Measurements from ENCODE around the gene COL13A1. TPM values are rescaled to one million over a fixed set of nuclear protein-coding genes. Genes with fewer than 3 reads are reported as not detected.

COL13A1 gene
- total RNA-seq, 1 donor from 2014 or later: 13.0 TPM

- H3K9ac ChIP-seq (ENCODE audit: low read depth in 1 of 3, low read length in 3 of 3): no peak overlapping the region
- H3K36me3 ChIP-seq (ENCODE audit: control insufficient read depth in 3 of 3, insufficient read depth in 3 of 3, low read length in 3 of 3): peaks cover 0 to 9% (median 2%) of the 10 kb centered on the region in 3 donors
- no peak overlapping the region for H3K4me3 ChIP-seq (ENCODE audit: low read length in 3 of 3)
- H3K27ac ChIP-seq (ENCODE audit: low read depth, low read length): no peak overlapping the region
- no peaks in the 10 kb centered on the region for H3K9me3 ChIP-seq (ENCODE audit: control insufficient read depth in 3 of 3, low read length in 3 of 3)
- H3K27me3 ChIP-seq (ENCODE audit: control insufficient read depth in 3 of 3, insufficient read depth in 3 of 3, low read length in 3 of 3): peaks cover 0 to 5% (median 0%) of the 10 kb centered on the region in 3 donors
- H3K4me1 ChIP-seq (ENCODE audit: control insufficient read depth in 3 of 3, insufficient read depth in 3 of 3, low read length in 3 of 3): peaks cover 0 to 4% (median 3%) of the 10 kb centered on the region in 3 donors
Measured at GRCh38 chr10:69885379-69886013, 83.8 kb downstream of the COL13A1 start.

DNA sequence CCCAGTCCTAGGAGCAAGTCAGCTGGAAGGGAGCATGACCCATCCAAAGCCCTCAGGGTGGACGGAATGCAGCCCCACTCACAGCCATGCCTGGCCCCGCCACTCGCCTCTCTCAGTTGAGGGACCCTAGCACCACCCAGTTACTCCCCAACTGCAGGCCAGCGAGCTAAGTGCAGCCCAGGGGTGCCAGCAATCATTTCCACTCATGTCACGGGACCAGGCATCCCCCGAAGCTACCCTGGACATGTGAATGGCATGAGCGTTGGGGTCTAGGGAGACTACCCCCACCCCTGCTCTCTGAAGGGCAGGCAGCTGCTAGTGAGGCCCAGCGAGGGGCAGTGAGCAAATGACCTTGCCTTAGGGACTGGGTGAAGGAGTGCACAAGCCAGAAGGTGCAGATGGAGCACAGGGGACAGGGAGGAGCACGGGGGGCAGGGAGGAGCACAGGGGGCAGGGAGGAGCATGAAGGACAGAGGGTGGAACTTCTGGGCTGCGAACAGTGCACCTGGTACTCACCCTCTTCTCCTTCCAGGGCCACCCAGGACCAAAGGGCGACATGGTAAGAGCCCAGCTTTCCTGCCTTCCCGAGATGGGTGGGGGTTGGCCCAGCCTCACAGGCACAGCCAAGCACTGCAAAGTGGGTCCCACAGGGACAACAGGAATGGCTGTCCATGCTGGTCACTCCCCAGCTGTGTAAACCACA lies 87.3 kb downstream of the COL13A1 start:
- Histone ChIP-seq H3K27ac (ENCODE audit: low read depth, low read length) (no peak overlapping the region), H3K9me3 (ENCODE audit: control insufficient read depth in 3 of 3, low read length in 3 of 3) (no peaks in the 10 kb centered on the region), H3K9ac (ENCODE audit: low read depth in 1 of 3, low read length in 3 of 3) (no peak overlapping the region), H3K36me3 (ENCODE audit: control insufficient read depth in 3 of 3, insufficient read depth in 3 of 3, low read length in 3 of 3) (peaks cover 0 to 9% (median 2%) of the 10 kb centered on the region in 3 donors), H3K4me1 (ENCODE audit: control insufficient read depth in 3 of 3, insufficient read depth in 3 of 3, low read length in 3 of 3) (no peaks in the 10 kb centered on the region), H3K27me3 (ENCODE audit: control insufficient read depth in 3 of 3, insufficient read depth in 3 of 3, low read length in 3 of 3) (no peaks in the 10 kb centered on the region), H3K4me3 (ENCODE audit: low read length in 3 of 3) (no peak overlapping the region)

- H3K36me3 ChIP-seq (ENCODE audit: control insufficient read depth in 3 of 3, insufficient read depth in 3 of 3, low read length in 3 of 3): peaks cover 2 to 9% (median 2%) of the 10 kb centered on the region in 3 donors
- H3K4me3 ChIP-seq (ENCODE audit: low read length in 3 of 3): no peak overlapping the region
- H3K27me3 ChIP-seq (ENCODE audit: control insufficient read depth in 3 of 3, insufficient read depth in 3 of 3, low read length in 3 of 3): no peaks in the 10 kb centered on the region
- no peaks in the 10 kb centered on the region for H3K9me3 ChIP-seq (ENCODE audit: control insufficient read depth in 3 of 3, low read length in 3 of 3)
- no peak overlapping the region for H3K27ac ChIP-seq (ENCODE audit: low read depth, low read length)
- H3K9ac ChIP-seq (ENCODE audit: low read depth in 1 of 3, low read length in 3 of 3): no peak overlapping the region
- no peaks in the 10 kb centered on the region for H3K4me1 ChIP-seq (ENCODE audit: control insufficient read depth in 3 of 3, insufficient read depth in 3 of 3, low read length in 3 of 3)
Measured at GRCh38 chr10:69890065-69890847, 88.5 kb downstream of the COL13A1 start.

DNA sequence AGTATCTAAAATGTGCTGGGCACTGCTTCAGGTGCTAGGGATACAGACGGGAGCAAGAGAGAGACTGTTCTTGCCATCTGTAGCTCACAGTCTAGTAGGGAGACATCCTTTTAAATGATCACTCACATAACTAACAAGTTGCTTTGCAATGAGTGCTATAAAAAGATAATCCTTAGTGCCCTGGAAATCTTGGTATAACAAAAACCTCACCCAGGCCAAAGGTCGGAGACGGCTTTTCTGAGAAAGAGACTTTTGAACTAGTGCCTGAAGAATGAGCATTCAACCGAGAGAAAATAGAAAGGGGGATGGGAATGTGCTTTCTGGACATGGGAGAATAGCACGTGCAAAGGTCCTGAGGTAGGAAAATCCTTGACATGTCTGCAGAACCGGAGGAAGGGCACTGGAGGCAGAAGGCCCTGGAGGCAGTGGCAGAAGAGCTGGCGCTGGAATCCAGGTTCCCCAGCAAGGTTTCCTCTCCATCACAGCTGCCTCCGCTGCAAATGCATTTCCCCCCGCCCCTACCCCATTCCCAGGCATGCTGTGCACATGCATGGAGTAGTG lies 89.4 kb downstream of the COL13A1 start:
- Histone ChIP-seq H3K4me1 (ENCODE audit: control insufficient read depth in 3 of 3, insufficient read depth in 3 of 3, low read length in 3 of 3) (peaks cover 0 to 1% (median under 1%) of the 10 kb centered on the region in 3 donors), H3K9ac (ENCODE audit: low read depth in 1 of 3, low read length in 3 of 3) (no peak overlapping the region), H3K9me3 (ENCODE audit: control insufficient read depth in 3 of 3, low read length in 3 of 3) (no peaks in the 10 kb centered on the region), H3K4me3 (ENCODE audit: low read length in 3 of 3) (no peak overlapping the region), H3K27ac (ENCODE audit: low read depth, low read length) (no peak overlapping the region), H3K36me3 (ENCODE audit: control insufficient read depth in 3 of 3, insufficient read depth in 3 of 3, low read length in 3 of 3) (peaks cover 2 to 9% (median 3%) of the 10 kb centered on the region in 3 donors), H3K27me3 (ENCODE audit: control insufficient read depth in 3 of 3, insufficient read depth in 3 of 3, low read length in 3 of 3) (no peaks in the 10 kb centered on the region)

DNA sequence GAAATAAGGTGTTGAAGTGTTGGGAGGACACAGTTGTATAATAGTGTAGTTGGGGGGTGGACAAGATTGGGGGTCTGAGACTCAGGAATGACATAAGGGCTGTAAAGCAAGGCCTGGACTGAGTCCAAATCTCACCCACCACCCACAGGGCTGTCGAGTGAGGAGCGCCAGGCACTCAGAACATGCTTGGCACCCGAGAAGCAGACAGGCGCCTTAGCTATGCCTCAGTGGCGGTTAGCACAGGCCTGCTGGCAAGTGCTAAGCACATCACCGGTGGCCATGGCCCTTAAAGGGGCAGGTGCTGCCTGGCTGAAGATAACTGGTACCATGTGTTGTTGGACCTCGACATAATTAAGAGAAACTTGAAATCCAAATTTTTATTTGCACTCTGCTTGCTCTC lies 90.7 kb downstream of the COL13A1 start:
- H3K4me1 ChIP-seq (ENCODE audit: control insufficient read depth in 3 of 3, insufficient read depth in 3 of 3, low read length in 3 of 3): peaks cover 0 to 8% (median 6%) of the 10 kb centered on the region in 3 donors
- no peaks in the 10 kb centered on the region for H3K9me3 ChIP-seq (ENCODE audit: control insufficient read depth in 3 of 3, low read length in 3 of 3)
- H3K36me3 ChIP-seq (ENCODE audit: control insufficient read depth in 3 of 3, insufficient read depth in 3 of 3, low read length in 3 of 3): peaks cover 2 to 8% (median 3%) of the 10 kb centered on the region in 3 donors
- H3K27ac ChIP-seq (ENCODE audit: low read depth, low read length): no peak overlapping the region
- H3K4me3 ChIP-seq (ENCODE audit: low read length in 3 of 3): no peak overlapping the region
- H3K27me3 ChIP-seq (ENCODE audit: control insufficient read depth in 3 of 3, insufficient read depth in 3 of 3, low read length in 3 of 3): no peaks in the 10 kb centered on the region
- no peak overlapping the region for H3K9ac ChIP-seq (ENCODE audit: low read depth in 1 of 3, low read length in 3 of 3)

GRCh38 chr10:69892816-69893215 lies 91.1 kb downstream of the COL13A1 start:
- Histone ChIP-seq H3K4me3 (ENCODE audit: low read length in 3 of 3) (no peak overlapping the region), H3K4me1 (ENCODE audit: control insufficient read depth in 3 of 3, insufficient read depth in 3 of 3, low read length in 3 of 3) (peaks cover 0 to 8% (median 6%) of the 10 kb centered on the region in 3 donors), H3K9ac (ENCODE audit: low read depth in 1 of 3, low read length in 3 of 3) (no peak overlapping the region), H3K27me3 (ENCODE audit: control insufficient read depth in 3 of 3, insufficient read depth in 3 of 3, low read length in 3 of 3) (no peaks in the 10 kb centered on the region), H3K27ac (ENCODE audit: low read depth, low read length) (no peak overlapping the region), H3K9me3 (ENCODE audit: control insufficient read depth in 3 of 3, low read length in 3 of 3) (no peaks in the 10 kb centered on the region), H3K36me3 (ENCODE audit: control insufficient read depth in 3 of 3, insufficient read depth in 3 of 3, low read length in 3 of 3) (peaks cover 2 to 5% (median 3%) of the 10 kb centered on the region in 3 donors)

DNA sequence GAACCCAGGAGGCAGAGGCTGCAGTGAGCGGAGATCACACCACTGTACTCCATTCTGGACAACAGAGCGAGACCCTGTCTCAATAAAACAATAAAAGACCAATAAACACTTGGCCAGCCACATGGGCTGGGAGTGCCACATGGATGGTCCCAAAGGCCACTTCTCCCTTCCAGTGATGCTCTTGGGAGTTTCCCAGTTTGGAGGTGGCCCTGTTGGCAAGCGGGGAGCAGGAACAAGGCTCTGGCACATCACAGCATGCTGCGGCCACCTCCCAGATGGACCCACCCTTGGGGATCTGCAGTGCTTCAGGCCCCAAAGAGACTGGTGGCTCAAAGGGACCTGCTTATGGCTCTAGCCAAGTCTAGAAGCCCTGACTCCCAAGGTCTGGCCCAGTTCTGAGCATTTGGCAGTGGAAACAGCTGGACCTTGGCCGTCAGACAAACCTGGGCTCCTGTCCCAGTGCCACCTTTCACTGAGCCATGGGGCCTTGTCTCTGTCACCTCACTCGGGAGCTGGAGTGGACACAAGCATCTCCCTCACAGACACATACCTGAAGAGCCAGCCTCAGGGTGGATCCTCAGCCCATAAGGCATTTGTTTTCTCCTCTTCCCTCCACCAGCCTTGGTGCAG lies 91.7 kb downstream of the COL13A1 start:
- H3K27ac ChIP-seq (ENCODE audit: low read depth, low read length): no peak overlapping the region
- H3K4me3 ChIP-seq (ENCODE audit: low read length in 3 of 3): no peak overlapping the region
- peaks cover 0 to 8% (median 6%) of the 10 kb centered on the region in 3 donors for H3K4me1 ChIP-seq (ENCODE audit: control insufficient read depth in 3 of 3, insufficient read depth in 3 of 3, low read length in 3 of 3)
- H3K36me3 ChIP-seq (ENCODE audit: control insufficient read depth in 3 of 3, insufficient read depth in 3 of 3, low read length in 3 of 3): peaks cover 2 to 3% (median 2%) of the 10 kb centered on the region in 3 donors
- no peaks in the 10 kb centered on the region for H3K9me3 ChIP-seq (ENCODE audit: control insufficient read depth in 3 of 3, low read length in 3 of 3)
- no peak overlapping the region for H3K9ac ChIP-seq (ENCODE audit: low read depth in 1 of 3, low read length in 3 of 3)
- no peaks in the 10 kb centered on the region for H3K27me3 ChIP-seq (ENCODE audit: control insufficient read depth in 3 of 3, insufficient read depth in 3 of 3, low read length in 3 of 3)

DNA sequence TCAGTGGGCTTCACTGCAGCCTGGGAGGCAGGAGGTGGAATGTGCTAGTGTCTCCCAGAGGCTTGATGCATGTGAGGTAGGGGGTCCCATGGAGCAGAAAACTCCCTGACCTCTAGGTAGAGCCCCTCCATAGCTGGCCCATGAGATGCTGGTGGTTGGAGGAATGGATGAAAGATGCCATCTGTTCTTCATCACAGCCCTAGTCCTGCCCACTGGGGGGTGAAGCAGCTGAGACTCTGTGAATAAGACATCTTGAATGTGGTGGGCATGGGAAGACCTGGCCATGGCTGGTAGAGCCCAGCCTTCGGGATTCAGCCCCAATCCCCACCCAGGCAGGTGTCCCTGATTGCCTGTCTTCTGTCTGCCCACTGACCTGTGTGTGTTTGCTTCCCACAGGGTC lies 92.5 kb downstream of the COL13A1 start:
- Histone ChIP-seq H3K4me3 (ENCODE audit: low read length in 3 of 3) (no peak overlapping the region), H3K27ac (ENCODE audit: low read depth, low read length) (no peak overlapping the region), H3K9me3 (ENCODE audit: control insufficient read depth in 3 of 3, low read length in 3 of 3) (no peaks in the 10 kb centered on the region), H3K27me3 (ENCODE audit: control insufficient read depth in 3 of 3, insufficient read depth in 3 of 3, low read length in 3 of 3) (no peaks in the 10 kb centered on the region), H3K36me3 (ENCODE audit: control insufficient read depth in 3 of 3, insufficient read depth in 3 of 3, low read length in 3 of 3) (peaks cover 0 to 3% (median 2%) of the 10 kb centered on the region in 3 donors), H3K9ac (ENCODE audit: low read depth in 1 of 3, low read length in 3 of 3) (no peak overlapping the region), H3K4me1 (ENCODE audit: control insufficient read depth in 3 of 3, insufficient read depth in 3 of 3, low read length in 3 of 3) (peaks cover 0 to 12% (median 10%) of the 10 kb centered on the region in 3 donors)

- no peak overlapping the region for H3K27ac ChIP-seq (ENCODE audit: low read depth, low read length)
- no peaks in the 10 kb centered on the region for H3K27me3 ChIP-seq (ENCODE audit: control insufficient read depth in 3 of 3, insufficient read depth in 3 of 3, low read length in 3 of 3)
- peaks cover 0 to 3% (median 0%) of the 10 kb centered on the region in 3 donors for H3K36me3 ChIP-seq (ENCODE audit: control insufficient read depth in 3 of 3, insufficient read depth in 3 of 3, low read length in 3 of 3)
- H3K9me3 ChIP-seq (ENCODE audit: control insufficient read depth in 3 of 3, low read length in 3 of 3): no peaks in the 10 kb centered on the region
- no peak overlapping the region for H3K9ac ChIP-seq (ENCODE audit: low read depth in 1 of 3, low read length in 3 of 3)
- H3K4me3 ChIP-seq (ENCODE audit: low read length in 3 of 3): no peak overlapping the region
- H3K4me1 ChIP-seq (ENCODE audit: control insufficient read depth in 3 of 3, insufficient read depth in 3 of 3, low read length in 3 of 3): peaks cover 7 to 28% (median 25%) of the 10 kb centered on the region in 3 donors
Measured at GRCh38 chr10:69895759-69896158, 94.1 kb downstream of the COL13A1 start.
